ENCODE measurements around the gene ZNF284.

Gene ZNF284

DNA sequence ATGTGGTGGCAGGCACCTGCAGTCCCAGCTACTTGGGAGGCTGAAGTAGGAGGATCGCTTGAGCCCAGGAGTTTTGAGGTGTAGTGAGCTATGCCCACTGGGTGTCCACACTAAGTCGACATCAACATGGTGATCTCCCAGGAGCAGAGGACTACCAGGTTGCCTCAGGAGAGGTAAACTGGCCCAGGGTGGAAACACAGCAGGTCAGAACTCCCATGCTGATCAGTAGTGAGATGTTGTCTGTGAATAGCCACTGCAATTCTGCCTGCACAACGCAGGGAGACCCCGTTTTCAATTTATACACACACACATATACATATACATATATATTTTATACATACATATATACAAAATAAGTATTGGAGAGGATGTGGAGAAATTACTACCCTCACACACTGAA is 20.1 kb downstream of the ZNF284 start:
- H3K4me3 ChIP-seq, result no peak overlapping the region
- no peak overlapping the region for H3K27ac ChIP-seq
- intact Hi-C loops (cut with DNase I; ENCODE audit: low total_unique reads), result loop anchor here (10.0 kb wide), 1 partner anchor 87 kb away; the partner anchor contains the start of gene ZNF230
- peaks cover 0 to 15% (median 3%) of the 10 kb centered on the region in 4 donors for H3K4me1 ChIP-seq
- TF ChIP-seq, protein P1, sequence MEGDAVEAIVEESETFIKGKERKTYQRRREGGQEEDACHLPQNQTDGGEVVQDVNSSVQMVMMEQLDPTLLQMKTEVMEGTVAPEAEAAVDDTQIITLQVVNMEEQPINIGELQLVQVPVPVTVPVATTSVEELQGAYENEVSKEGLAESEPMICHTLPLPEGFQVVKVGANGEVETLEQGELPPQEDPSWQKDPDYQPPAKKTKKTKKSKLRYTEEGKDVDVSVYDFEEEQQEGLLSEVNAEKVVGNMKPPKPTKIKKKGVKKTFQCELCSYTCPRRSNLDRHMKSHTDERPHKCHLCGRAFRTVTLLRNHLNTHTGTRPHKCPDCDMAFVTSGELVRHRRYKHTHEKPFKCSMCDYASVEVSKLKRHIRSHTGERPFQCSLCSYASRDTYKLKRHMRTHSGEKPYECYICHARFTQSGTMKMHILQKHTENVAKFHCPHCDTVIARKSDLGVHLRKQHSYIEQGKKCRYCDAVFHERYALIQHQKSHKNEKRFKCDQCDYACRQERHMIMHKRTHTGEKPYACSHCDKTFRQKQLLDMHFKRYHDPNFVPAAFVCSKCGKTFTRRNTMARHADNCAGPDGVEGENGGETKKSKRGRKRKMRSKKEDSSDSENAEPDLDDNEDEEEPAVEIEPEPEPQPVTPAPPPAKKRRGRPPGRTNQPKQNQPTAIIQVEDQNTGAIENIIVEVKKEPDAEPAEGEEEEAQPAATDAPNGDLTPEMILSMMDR (IDR thresholded peaks at IDR 0.05), result no peak
- H3K9me3 ChIP-seq, result no peaks in the 10 kb centered on the region
- no peaks in the 10 kb centered on the region for H3K27me3 ChIP-seq
- DNase-seq, result no peak
- peaks cover 7 to 13% (median 12%) of the 10 kb centered on the region in 3 donors for H3K36me3 ChIP-seq

DNA sequence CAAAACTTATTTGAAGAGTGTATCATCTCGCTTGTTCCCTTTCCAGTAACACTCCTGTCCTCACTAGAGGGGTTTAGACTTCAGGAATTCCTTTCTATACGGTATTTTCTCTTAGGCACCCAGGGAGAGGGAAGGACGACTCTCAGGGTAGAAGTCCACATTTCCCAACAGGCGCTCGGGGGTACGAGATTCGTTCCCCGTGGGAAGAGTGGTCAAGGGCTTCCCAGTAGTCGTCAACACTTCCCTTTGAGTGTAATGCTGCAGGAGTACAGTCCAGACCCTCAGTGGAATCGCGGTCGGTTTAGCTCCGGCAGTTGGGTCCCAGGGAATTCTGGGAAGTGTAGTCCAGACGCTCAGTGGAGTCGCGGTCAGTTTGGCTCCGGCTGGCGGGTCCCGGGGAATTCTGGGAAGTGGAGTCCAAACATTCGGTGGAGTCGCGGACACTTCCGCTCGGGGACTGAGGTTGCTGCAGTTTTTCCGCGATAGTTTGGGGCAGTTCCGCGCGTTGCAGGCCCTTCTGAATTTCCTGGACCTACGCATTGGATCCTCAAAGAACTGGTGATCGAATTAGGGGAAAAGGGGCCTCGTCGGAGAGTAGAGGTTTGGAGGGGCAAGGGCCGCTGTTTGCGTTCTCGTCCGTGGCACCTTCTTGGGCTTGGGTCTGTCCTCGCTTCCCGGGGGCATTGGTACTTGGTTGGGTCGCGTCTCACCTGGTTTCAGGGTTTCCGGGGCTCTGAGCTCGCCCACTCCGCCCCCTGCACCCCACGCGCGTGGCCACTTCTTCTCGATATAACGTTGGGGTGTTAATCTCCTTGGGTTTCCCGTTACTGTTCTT is 22.2 kb downstream of the ZNF284 start, which contains the start of gene ZNF224:
TSS of gene ZNF224 (plus strand) at position 431 of the 835 bp plus-strand sequence. CDS start 3,513 bp downstream, outside the sequence.
- TF ChIP-seq, protein P1 (IDR thresholded peaks at IDR 0.05), result no peak
- peaks cover 0 to 4% (median 0%) of the 10 kb centered on the region in 3 donors for H3K9me3 ChIP-seq
- intact Hi-C loops (cut with DNase I; ENCODE audit: low total_unique reads), result loop anchor here (10.0 kb wide), 1 partner anchor 89 kb away; the partner anchor contains the start of gene ZNF230

DNA sequence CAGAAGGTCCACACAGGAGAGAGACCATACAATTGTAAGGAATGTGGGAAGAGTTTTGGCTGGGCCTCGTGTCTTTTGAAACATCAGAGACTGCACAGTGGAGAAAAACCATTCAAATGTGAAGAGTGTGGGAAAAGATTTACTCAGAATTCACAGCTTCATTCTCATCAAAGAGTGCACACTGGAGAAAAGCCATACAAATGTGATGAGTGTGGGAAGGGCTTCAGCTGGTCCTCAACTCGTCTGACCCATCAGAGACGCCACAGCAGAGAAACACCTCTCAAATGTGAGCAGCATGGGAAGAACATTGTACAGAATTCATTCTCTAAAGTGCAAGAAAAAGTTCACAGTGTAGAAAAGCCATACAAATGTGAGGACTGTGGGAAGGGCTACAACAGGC is 35.8 kb downstream of the ZNF284 start:
- DNase-seq, result no peak
- Histone ChIP-seq H3K4me3 (no peak overlapping the region), H3K36me3 (peaks cover 61 to 68% (median 68%) of the 10 kb centered on the region in 3 donors), H3K27ac (no peak overlapping the region), H3K27me3 (no peaks in the 10 kb centered on the region), H3K9me3 (peaks cover 9 to 93% (median 70%) of the 10 kb centered on the region in 3 donors), H3K4me1 (peaks cover 0 to 9% (median 3%) of the 10 kb centered on the region in 4 donors)
- intact Hi-C loops (cut with DNase I; ENCODE audit: low total_unique reads), result no loop called here
- TF ChIP-seq, protein P1 (IDR thresholded peaks at IDR 0.05), result no peak

More for the DNA sequence above, 22.2 kb downstream of the ZNF284 start, which contains the start of gene ZNF224:
- peak; percentile 90 to 94 for DNase-seq
- no peaks in the 10 kb centered on the region for H3K27me3 ChIP-seq
- H3K4me1 ChIP-seq, result peaks cover 0 to 15% (median 3%) of the 10 kb centered on the region in 4 donors
- peaks cover 24 to 31% (median 30%) of the 10 kb centered on the region in 3 donors for H3K36me3 ChIP-seq
- H3K27ac ChIP-seq, result peak within 1 kb of the TSS; percentile 64 to 84
- peak within 1 kb of the TSS; percentile 75 to 77 for H3K4me3 ChIP-seq

DNA sequence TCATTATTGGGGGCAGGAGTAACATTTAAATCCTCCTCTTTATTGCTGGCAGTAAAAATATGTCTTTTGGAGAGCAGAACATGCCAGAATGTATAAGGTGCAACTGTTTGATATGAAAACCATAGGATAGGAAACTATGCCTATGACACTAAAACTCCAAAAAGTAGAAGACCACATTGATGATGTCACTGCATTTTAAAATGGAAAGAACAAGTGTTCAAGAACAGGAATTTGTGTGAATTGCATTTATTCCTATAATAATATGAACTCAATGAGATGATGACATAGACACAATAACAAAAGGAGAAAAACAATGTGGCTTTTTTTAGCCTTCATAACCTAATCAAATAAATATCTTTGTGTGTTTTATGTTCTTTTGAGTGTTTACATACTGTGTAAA is 37.5 kb downstream of the ZNF284 start:
- H3K4me1 ChIP-seq, result peaks cover 0 to 17% (median 9%) of the 10 kb centered on the region in 4 donors
- intact Hi-C loops (cut with DNase I; ENCODE audit: low total_unique reads), result no loop called here
- H3K36me3 ChIP-seq, result peaks cover 44 to 51% (median 51%) of the 10 kb centered on the region in 3 donors
- H3K4me3 ChIP-seq, result no peak overlapping the region
- DNase-seq, result no peak
- H3K27ac ChIP-seq, result no peak overlapping the region
- H3K27me3 ChIP-seq, result no peaks in the 10 kb centered on the region
- H3K9me3 ChIP-seq, result peaks cover 7 to 76% (median 67%) of the 10 kb centered on the region in 3 donors
- TF ChIP-seq, protein P1 (IDR thresholded peaks at IDR 0.05), result no peak

DNA sequence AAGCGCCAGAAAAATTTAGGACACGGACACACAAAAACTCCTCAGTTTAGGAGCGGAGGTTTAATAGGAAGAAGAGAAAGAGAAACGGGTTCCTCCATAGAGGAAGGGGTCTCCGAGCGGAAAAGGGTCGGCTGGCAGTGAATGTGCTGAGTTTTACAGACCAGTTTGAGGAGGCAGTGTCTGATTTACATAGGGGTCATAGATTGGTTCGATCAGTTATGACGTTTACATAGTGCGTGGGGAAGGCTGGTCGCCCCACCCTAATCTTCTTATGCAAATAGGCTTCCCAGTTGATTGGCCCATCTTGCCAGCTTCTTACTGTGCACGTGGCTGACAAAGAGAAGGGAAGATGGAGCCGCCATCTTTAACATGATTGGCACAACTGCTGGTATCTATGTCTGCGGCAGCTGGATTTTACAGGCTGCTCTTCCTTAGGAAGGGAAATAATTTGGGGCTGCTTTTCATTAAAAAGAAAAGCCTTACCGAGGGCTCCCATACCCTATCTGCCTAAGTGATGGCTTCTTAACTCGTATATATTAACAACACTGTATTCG is 40.0 kb downstream of the ZNF284 start:
- TF ChIP-seq, protein P1 (IDR thresholded peaks at IDR 0.05), result no peak
- no peak for DNase-seq
- H3K9me3 ChIP-seq, result peaks cover 6 to 50% (median 49%) of the 10 kb centered on the region in 3 donors
- peak overlapping the region; percentile 66 to 83 for H3K4me3 ChIP-seq
- no peak overlapping the region for H3K27ac ChIP-seq
- peaks cover 0 to 20% (median 10%) of the 10 kb centered on the region in 4 donors for H3K4me1 ChIP-seq
- intact Hi-C loops (cut with DNase I; ENCODE audit: low total_unique reads), result loop anchor here (10.0 kb wide), 1 partner anchor 53 kb away; the partner anchor contains the start of gene ZNF226
- no peaks in the 10 kb centered on the region for H3K27me3 ChIP-seq
- H3K36me3 ChIP-seq, result peaks cover 30 to 38% (median 38%) of the 10 kb centered on the region in 3 donors

All from tibial artery (tissue), 4 donors.